IPS DF 4.7 (cell line): ENCODE data around the gene CBLN3.

Experiments used
- DNase-seq: peaks from one replicate; pipeline ENCODE4 v3.0.0-alpha.2; 2013; ENCODE audit warnings: low spot score; ENCODE audit errors: extremely low read depth

The CBLN3 gene

DNA sequence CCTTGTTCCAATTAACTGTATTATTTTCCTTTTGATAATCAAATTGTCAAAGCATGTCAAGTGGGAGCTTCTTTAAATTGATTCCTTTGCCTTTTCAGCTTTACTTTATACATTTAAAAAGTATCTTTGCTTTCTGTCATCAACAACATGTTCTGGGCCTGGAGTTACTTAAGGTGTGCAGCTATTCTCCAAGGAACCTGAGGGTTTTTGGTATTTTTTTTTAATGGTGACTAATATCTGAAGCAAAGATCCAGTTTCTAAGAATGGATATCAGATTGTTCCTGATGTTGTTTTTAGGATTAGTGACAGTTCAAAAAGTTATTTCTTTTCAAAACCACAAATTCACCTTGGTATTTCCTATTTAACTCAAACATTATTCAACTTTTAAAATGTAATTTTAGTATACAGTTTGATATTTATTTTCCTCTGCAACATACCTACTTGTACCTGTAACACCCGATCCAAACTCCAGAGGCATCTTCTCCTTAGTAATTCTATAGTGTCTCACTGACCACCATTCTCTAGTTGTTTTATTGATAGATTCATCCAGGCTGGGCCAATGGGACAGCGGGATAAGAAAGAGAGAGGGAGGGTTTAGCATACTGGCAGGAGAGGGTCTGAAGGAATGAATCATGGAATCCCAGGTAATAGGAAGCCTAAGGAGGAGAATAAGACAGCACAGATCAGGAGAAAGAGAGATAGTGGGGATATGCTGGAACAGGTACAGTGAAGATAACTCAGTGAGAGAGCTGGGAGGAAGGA, 3.1 kb downstream of the CBLN3 start:
- DNase-seq, result no peak

DNA sequence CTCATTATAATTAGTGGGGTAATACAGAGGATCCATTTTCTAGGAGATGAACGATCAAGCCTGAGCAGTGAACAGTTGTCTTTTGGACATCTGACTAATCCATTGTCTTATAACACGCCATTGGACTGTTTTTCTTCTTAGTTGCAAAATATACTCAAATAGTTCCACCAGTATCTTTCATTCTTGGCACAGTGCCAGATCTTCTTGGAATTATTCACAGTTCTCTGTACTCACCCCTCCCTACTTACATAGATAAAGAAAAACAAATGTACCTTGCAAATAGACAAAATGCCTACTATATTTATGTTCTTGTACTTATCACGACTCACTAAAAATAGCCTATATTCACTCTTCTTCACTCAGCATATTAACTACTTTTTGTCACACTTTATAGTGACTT, 3.8 kb downstream of the CBLN3 start:
- no peak for DNase-seq

DNA sequence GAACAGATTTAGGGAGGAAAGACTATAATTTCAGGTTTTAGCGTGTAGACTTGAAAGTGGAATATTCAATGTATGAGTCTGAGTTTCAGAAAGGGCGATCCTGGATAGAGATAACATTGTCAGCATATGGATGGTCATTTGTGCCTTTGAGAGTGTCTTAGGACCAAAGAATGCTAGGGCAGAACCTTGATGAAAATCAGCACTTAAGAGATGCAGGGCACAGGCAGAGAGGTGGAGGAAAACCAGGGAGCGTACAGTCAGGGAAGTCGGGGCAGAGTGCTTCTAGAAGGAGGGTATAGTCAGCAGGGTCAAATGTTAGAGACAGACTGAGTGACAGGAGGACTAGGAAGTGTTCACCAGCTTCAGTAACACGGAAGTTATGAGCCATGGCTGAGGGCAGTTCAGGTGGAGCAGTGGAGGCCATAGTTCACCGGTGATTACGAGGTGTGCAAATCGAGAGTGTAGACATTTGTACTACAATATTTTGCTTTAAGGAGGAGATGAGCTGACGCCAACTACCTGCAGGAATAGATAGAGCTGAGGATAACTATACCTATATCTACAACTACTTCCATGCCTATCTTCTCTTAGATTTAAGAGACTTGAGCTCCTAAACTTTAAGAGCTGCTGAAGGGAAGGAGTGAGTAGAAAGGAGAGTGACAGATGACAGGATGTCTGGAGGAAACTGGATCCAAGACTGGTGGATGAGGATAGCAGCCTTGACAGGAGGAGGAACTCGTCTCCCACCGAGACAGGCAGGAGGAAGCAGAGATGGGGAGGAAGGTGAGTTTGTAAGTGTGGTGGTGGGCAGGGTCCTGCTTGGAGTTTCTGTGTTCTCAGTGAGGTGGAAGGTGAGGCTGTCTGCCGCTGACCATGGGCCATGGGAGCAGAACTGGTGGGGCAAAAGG, 6.5 kb downstream of the CBLN3 start:
- DNase-seq, result no peak

DNA sequence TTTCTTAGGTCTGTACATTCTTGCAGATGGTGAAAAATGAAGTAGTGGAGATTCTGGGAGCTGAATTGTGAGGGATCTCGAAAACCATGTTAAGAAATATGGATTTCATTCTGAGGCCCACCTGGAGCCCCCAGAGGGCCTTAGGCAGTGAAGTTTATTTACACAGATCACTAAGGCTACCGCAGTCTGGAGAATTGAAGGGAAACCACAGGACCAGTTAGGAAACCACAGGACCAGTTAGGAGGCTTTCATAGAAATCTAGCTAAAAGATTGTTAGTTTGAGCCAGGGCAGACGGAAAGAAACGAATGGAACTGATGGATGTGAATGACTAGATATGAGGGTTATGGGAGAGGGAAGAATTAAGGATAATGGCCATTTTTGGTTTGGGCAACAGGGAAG, 7.2 kb downstream of the CBLN3 start:
- DNase-seq, result no peak

DNA sequence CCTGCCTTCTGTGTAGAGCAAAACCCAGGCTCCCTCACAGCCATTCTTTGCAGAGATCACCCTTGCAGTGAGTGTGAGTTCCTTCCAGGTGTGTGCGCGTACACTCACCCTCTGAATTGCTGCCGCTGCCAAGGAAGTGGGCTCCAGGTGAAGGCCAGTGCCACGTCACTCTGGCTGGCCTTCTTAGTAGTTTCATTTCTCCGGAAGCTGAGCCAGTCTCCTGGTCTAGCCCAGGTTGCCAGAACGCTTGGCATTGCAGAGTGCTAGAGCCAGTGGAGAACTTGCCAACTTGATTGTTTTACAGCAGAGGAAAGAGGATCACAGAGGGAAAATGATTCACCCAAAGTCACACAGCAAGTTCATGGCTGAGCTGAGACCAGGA, 11.0 kb downstream of the CBLN3 start:
- no peak for DNase-seq

DNA sequence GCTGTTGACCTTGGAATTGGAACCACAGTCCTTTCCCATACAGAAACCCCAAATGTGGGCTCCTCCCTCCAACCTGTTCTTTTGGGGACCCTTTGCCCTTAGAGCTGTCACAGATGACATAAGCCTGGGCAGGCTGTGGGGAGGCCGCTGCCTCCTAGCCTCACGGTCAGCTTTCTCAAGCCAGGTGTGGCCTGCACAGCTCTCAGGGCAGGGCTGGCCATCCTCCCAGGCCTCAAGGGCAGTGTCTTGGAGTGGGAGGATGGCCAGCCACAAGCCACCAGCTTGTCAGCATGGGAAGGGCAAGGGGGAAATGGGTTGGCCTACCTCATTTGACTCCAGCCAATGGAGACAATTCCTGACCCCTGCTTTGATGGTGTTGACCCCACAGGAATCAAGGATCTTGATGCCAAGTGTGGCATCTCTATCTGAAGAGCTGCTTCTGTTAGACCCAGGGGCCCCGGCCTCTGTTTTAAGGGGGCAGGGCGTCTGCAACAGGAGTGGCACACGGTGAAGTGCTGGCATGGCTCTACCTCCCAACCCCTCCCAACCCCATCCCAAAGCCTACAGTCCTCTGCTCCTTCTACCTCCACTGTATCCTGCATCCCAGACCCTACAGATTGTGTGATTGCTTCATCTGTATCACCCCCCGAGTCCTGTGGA, 11.5 kb downstream of the CBLN3 start:
- no peak for DNase-seq

DNA sequence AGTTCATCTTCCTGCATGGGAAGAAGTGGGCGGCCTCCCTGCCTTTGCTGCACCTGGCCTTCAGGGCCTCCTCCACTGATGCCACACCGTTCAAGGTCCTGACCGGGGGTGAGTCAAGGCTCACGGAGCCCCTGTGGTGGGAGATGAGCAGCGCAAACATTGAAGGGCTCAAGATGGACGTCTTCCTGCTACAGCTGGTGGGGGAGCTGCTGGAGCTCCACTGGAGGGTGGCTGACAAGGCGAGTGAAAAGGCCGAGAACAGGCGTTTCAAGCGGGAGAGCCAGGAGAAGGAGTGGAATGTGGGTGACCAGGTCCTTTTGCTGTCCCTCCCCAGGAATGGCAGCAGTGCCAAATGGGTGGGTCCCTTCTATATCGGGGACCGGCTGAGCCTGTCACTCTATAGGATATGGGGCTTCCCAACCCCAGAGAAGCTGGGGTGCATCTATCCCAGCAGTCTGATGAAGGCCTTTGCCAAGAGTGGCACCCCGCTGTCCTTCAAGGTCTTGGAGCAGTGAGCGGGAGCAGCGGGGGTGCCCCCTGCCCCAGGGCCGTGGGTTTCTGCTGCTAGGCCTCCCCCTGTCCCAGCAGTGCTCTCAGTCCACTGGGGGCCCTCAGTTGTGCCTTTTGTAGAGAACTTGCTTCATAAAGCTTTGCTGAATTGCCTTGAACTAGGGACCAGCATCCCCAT, 12.4 kb downstream of the CBLN3 start:
- no peak for DNase-seq

DNA sequence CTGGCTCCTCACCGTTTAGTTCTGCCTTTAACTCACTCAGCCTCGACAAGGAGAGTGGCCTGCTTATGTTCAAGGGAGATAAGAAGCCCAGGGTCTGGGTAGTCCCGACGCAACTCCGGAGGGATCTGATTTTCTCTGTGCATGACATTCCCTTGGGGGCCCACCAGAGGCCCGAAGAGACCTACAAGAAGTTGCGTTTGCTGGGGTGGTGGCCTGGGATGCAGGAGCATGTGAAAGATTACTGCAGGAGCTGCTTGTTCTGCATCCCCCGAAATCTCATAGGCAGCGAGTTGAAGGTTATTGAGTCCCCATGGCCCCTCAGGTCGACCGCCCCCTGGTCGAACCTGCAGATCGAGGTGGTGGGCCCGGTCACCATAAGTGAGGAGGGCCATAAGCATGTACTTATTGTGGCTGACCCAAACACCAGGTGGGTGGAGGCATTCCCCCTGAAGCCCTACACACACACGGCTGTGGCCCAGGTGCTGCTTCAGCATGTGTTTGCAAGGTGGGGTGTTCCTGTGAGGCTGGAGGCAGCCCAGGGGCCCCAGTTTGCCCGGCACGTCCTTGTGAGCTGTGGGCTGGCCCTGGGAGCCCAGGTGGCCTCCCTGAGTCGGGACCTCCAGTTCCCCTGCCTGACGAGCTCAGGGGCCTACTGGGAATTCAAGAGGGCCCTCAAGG, 13.1 kb downstream of the CBLN3 start:
- DNase-seq, result no peak

DNA sequence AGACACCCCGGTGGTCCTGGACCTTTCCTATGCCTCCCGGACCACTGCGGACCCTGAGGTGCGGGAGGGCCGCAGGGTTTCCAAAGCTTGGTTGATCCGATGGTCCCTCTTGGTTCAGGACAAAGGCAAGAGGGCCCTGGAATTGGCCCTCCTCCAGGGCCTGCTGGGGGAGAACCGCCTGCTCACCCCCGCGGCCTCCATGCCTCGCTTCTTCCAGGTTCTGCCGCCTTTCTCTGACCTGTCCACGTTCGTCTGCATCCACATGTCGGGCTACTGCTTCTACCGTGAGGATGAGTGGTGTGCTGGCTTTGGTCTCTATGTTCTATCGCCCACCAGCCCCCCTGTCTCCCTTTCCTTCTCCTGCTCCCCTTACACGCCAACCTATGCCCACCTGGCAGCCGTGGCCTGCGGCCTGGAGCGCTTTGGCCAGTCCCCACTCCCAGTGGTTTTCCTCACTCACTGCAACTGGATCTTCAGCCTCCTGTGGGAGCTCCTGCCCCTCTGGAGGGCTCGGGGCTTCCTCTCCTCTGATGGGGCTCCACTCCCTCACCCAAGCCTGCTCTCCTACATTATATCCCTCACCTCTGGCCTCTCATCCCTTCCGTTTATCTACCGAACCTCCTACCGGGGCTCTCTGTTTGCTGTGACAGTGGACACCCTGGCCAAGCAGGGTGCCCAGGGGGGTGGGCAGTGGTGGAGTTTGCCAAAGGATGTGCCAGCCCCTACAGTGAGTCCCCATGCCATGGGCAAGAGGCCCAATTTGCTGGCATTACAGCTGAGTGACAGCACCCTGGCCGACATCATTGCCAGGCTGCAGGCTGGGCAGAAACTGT, 13.8 kb downstream of the CBLN3 start:
- no peak for DNase-seq

DNA sequence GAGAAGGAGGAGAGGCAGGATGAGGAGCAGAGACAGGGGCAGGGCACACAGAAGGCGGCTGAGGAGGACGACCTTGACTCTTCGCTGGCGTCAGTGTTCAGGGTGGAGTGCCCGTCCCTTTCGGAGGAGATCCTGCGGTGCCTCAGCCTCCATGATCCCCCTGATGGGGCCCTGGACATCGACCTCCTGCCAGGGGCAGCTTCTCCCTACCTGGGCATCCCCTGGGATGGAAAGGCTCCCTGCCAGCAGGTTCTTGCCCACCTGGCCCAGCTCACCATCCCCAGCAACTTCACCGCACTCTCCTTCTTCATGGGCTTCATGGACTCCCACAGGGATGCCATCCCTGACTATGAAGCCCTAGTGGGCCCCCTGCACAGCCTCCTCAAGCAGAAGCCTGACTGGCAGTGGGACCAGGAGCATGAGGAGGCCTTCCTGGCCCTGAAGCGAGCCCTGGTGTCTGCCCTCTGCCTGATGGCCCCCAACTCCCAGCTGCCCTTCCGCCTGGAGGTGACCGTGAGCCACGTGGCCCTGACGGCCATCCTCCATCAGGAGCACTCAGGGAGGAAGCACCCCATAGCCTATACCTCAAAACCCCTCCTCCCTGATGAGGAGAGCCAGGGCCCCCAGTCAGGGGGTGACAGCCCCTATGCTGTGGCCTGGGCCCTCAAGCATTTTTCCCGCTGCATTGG, 14.6 kb downstream of the CBLN3 start:
- DNase-seq, result no peak

DNA sequence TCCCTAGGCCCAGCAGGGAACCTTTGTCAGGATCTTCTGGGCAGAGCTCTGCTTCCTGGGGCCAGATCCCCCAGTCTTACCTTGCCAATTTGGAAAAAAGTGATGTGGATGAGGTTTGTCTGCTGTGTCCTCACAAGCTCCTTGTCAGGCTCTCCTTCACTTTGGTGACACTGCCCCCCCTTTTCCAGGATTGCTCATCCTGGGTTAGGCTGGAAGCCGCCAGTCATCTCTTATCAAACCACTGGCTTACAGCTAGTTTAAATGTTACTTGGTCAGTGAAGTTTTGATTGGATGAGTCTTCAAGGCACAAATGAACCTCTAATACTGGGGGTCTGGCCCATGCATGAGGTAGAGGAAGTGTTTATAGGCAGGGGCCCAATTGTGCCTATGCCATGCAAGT, 15.4 kb downstream of the CBLN3 start:
- no peak for DNase-seq

DNA sequence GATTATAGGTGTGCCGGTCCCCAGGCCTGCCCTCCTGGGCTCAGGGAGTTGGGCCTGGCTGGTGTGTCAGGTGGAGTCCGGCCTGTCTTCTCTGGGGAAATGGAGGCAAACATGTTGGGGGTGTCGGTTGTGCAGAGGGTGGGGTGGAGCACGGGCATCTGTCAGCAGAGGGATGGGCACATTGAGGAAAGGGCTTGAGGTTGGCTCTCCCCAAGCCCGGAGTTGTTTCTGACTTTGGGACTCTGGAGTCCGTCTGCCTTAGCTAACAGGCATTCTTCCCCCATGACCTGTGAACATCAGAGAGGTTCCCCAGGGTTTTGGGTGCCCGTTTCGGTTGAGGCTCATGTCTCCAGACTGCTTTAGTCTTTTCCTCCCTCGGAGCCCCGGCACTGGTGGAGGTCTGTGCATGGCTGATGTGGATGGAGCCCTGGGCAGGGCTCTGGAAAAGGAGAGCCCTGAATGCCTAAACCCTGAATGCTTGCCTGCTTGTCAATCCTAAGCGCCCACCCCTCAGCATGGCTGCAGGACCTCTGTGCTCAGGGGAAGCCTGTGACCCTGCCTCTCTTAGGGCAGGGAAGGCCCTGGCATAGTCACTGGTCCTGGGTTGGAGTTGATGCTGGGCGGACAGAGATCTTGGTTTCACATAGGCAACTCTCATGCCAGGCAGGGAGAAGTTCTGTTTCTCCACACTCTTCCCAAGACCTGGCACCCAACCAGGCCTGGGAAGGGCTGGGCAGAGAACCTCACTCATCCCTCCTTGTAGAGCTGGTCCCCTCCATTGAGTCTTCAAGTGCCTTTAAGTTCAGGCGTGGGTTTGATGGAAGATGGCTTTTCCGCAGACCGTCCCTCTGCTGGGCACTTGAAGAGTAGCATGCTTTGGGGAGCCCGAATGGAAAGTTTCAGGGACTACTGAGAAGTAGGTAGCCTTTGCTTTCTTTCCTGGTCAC, 17.8 kb downstream of the CBLN3 start:
- no peak for DNase-seq

DNA sequence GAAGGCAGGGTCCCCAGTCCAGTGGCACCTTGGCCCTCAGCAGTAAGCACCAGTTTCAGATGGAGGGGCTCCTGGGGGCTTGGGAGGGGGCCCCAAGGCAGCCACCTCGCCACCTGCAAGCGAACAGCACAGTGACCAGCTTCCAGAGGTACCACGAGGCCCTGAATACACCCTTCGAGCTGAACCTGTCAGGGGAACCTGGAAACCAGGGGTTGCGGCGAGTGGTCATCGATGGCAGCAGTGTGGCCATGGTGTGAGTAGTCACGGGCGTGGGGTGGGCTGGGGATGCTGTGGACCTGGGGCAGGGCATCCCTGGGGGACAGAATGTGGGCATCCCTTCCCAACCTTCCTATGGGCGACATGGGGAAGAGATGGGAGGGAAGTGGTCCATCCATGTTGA, 19.5 kb downstream of the CBLN3 start:
- DNase-seq, result no peak

DNA sequence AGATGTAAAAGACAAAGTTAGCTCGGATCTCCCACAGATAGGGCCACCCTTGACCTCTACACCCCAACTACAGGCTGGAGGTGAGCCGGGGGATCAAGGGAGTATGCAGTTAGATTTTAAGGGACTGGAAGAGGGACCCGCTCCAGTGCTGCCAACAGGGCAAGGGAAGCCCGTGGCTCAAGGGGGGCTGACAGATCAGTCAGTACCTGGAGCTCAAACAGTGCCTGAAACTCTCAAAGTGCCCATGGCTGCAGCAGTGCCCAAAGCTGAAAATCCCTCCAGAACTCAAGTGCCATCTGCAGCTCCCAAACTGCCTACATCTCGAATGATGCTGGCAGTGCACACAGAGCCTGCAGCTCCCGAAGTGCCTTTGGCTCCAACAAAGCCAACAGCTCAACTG, 20.3 kb downstream of the CBLN3 start:
- DNase-seq, result no peak

DNA sequence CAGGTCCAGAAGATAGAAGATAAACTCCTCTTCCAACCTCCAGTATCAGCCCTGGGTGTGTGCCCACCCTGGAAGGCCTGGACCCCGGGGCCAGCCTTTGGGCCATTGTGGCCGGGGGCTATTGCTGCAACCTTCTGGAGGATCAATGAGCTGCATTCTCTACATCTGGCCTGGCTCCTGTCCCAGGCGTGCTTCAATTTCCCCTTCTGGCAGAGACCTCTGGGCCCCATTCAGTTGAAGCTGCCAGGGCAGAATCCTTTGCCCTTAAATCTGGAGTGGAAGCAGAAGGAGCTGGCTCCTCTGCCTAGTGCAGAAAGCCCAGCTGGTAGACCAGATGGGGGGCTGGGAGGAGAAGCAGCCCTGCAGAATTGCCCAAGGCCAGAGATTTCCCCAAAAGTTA, 20.7 kb downstream of the CBLN3 start:
- DNase-seq, result no peak

DNA sequence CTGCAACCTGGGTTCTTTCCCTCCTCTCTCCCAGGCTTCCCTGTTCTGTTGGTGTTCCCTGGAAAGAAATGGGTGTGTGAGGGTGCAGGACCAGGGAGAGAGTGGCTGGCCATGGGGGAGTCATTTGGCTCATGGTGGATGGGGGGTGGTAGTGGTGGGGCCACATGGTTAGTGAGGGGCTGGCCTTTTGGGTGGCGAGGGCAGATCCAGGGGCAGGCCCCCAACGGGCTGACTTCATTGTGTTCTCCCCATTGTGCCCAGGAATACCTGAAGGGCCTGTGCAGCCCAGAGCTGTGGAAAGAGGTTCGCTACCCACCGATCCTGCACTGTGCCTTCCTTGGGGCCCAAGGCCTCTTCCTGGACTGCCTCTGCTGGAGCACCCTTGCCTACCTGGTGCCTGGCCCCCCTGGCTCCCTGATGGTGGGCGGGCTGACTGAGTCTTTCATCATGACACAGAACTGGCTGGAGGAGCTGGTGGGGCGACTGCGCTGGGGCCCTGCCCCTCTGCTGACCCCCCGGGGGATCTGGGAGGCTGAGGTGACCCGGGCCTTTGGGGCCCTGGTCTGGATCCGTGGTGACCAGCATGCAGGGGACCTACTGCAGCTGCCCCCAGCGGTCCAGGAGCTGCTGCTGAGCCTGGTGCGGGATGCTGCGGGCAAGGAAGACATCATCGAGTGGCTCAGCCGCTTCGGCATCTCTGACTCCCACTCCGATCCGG, 21.7 kb downstream of the CBLN3 start:
- no peak for DNase-seq

DNA sequence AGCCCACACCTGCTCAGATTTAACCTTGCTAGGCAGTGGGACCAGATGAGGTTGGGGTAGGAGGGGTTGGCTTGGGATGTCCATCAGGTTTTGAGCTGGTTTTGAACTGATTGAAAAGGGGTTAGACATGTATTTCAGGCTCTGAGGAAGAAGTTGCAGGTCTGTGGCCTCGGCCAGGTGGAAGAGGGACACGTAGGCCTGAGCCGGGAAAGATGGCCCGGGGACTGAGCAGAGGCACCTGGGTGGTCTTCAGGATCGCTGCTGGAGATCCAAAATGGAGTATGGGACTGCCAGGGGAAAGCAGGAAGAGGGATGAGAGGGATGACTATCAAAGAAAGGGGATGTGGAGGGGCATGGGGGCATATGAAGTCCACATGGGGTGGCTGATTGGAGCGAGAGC, 23.1 kb downstream of the CBLN3 start:
- no peak for DNase-seq

DNA sequence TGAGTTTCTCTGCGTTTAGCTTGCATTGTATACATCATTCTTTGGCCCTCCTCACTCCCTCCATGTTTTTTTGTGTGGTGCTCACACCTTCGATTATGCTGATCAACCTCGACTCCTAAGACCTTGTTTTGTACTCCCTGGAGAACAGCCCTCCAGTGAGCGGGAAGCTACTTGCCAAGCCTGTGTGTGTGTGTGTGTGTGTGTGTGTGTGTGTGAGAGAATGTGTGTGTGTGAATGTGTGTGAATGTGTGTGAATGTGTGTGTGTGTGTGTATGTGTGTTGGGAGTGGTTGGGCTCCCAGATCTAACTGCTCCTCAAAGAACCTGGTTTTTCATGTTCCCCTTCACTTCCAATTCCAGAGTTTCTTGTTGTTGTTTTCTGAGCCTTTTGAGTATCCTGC, 24.7 kb downstream of the CBLN3 start:
- no peak for DNase-seq
